Brain microvascular endothelial cell (primary cell): ENCODE measurements around the gene STRADB.

ENCODE experiments used
- DNase-seq: peaks from one replicate; pipeline ENCODE4 v3.0.0-alpha.2; 2020
- H3K27ac ChIP-seq: fragments of 250-450 bp; sonication (Bioruptor Pico); 2 replicates; pipeline ENCODE4 v1.5.1; 2020; ENCODE audit warnings: mild to moderate bottlenecking, moderate library complexity
- H3K27me3 ChIP-seq: fragments of 250-450 bp; sonication (Bioruptor Pico); replicated peaks from 2 replicates; pipeline ENCODE4 v1.5.1; 2020; ENCODE audit warnings: mild to moderate bottlenecking
- H3K36me3 ChIP-seq: fragments of 250-450 bp; sonication (Bioruptor Pico); replicated peaks from 2 replicates; pipeline ENCODE4 v1.5.1; 2020; ENCODE audit warnings: mild to moderate bottlenecking
- H3K4me3 ChIP-seq: 2 replicates; pipeline ENCODE4 v1.5.1; 2011; ENCODE audit warnings: low read depth, mild to moderate bottlenecking, control low read depth, low read length, moderate library complexity
- in situ Hi-C: cut with HindIII; loops from 2 replicates; pipeline ENCODE4 v1.10.0; 2017; ENCODE audit warnings: low sequenced_read_pairs, low pct_ligation_motif_present
- TF ChIP-seq, protein P1 (sequence below): IDR thresholded peaks from 2 replicates; pipeline ENCODE4 v1.5.1; 2011; ENCODE audit warnings: low read depth, mild to moderate bottlenecking, moderate library complexity, low read length, control low read depth, inconsistent platforms; ENCODE audit errors: missing control alignments

Gene STRADB

DNA sequence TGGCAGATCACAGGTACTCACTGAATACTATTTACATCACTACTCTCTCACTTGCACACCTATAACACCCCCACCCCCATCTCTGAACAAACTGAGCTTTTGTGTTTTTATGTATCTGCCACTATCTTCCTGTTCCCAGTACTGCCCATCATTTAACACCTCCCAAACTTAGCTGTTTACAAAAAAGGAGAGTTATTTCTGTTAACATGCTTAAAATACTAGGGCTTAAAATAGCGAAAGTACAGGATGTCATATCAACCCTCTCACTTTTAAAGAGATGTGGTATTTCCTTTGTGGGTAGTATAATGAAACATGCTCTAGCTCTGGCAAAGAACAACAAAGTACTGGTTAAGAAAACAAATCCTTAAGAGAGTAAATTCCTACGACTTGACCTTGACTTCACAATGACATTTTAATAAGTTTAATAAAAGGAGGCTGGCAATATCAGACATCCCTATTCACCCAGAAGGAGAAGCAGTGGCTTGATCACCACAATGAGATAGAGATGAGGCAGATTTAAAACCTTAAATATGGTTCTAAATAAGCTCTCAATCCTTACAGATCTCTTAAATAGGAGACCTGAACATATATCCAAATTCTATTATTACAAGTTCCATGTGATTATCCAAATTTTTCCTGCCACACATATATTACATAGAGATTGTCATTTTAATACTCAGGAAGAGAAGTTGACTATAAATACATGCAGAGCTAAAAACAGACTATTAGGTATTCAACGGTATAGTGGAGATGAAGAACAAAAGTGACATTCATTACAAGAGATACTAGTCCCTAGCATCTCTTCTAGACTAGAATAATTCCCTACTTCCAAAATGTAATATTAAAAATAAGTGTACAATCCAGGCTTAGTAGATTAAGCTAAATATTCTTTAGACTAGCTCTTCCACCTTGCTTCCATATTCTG is 37.2 kb upstream of the STRADB start:
- DNase-seq = no peak
- Histone ChIP-seq H3K4me3 (peak overlapping the region; percentile 18), H3K27me3 (no peaks in the 10 kb centered on the region), H3K36me3 (no peaks in the 10 kb centered on the region), H3K27ac (no peak overlapping the region)
- in situ Hi-C loops = no loop called here
- TF ChIP-seq, protein P1, sequence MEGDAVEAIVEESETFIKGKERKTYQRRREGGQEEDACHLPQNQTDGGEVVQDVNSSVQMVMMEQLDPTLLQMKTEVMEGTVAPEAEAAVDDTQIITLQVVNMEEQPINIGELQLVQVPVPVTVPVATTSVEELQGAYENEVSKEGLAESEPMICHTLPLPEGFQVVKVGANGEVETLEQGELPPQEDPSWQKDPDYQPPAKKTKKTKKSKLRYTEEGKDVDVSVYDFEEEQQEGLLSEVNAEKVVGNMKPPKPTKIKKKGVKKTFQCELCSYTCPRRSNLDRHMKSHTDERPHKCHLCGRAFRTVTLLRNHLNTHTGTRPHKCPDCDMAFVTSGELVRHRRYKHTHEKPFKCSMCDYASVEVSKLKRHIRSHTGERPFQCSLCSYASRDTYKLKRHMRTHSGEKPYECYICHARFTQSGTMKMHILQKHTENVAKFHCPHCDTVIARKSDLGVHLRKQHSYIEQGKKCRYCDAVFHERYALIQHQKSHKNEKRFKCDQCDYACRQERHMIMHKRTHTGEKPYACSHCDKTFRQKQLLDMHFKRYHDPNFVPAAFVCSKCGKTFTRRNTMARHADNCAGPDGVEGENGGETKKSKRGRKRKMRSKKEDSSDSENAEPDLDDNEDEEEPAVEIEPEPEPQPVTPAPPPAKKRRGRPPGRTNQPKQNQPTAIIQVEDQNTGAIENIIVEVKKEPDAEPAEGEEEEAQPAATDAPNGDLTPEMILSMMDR = no peak

DNA sequence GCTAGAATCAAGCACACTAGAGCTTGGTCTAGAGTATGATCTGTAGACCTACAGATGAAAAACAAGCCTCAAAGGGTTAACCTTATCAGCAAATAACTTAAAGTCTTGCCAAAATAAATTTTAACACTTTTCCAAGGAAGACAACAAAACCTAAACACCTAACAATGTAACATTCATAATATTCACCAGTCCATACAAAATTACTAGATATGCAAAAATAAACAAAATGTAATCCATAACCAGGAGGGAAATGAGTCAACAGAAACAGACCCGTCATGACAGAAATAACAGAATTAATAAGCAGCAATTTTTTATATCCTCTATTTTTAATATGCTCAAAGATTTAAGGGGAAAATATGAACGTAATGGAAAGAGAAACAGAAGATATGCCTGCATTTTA is 36.4 kb upstream of the STRADB start:
- peaks cover 3% of the 10 kb centered on the region for H3K36me3 ChIP-seq
- TF ChIP-seq, protein P1 = no peak
- H3K4me3 ChIP-seq = no peak overlapping the region
- no peak for DNase-seq
- H3K27me3 ChIP-seq = no peaks in the 10 kb centered on the region
- in situ Hi-C loops = no loop called here
- no peak overlapping the region for H3K27ac ChIP-seq

DNA sequence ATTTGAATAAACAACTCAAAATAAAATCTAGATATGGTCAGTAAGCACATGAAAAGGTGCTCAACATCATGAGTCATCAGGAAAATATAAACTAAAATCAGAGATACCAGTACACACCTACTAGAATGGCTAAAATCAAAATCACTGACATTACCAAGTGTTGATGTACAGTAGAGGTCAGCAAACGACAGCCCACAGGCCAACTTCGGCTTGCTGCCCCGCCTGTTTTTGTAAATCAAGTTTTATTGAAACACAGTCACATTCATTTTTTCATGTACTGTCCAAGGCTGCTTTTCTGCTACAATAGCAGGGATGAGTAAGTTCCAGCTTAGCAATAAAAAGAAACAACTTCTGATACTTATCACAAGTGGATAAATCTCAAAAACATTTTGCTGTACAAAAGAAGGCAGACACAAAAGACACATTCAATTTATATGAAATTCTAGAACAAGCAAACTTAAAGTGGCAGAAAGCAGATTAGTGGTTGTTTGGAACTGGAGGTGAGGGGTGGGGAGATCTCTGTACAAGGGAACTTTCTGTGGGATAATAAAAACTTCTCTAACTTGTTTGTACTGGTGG is 32.4 kb upstream of the STRADB start:
- Histone ChIP-seq H3K36me3 (peaks cover 3% of the 10 kb centered on the region), H3K27me3 (no peaks in the 10 kb centered on the region), H3K27ac (peak overlapping the region; percentile 67), H3K4me3 (no peak overlapping the region)
- DNase-seq = no peak
- in situ Hi-C loops = no loop called here
- TF ChIP-seq, protein P1 = no peak

DNA sequence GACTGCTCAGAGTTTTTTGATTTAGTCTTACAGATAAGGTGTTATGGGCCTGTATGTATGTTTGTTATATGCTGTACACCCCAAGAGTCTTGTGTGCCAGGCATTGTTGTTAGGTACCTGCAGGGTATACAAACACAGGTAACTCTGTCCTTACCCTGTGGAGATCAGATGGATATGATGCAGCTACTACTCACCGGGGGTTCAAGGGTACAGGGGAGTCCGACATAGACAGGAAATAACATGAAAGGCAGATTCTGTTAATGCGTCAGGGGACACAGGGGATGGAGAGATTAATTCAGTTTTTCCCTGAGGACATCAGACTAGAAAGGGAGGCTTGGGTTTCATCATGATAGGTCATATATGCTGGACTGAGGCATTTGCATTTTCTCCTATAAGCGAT is 31.6 kb upstream of the STRADB start:
- TF ChIP-seq, protein P1 = no peak
- H3K36me3 ChIP-seq = peaks cover 3% of the 10 kb centered on the region
- H3K27me3 ChIP-seq = no peaks in the 10 kb centered on the region
- no peak for DNase-seq
- no peak overlapping the region for H3K4me3 ChIP-seq
- in situ Hi-C loops = no loop called here
- H3K27ac ChIP-seq = peak overlapping the region; percentile 67

DNA sequence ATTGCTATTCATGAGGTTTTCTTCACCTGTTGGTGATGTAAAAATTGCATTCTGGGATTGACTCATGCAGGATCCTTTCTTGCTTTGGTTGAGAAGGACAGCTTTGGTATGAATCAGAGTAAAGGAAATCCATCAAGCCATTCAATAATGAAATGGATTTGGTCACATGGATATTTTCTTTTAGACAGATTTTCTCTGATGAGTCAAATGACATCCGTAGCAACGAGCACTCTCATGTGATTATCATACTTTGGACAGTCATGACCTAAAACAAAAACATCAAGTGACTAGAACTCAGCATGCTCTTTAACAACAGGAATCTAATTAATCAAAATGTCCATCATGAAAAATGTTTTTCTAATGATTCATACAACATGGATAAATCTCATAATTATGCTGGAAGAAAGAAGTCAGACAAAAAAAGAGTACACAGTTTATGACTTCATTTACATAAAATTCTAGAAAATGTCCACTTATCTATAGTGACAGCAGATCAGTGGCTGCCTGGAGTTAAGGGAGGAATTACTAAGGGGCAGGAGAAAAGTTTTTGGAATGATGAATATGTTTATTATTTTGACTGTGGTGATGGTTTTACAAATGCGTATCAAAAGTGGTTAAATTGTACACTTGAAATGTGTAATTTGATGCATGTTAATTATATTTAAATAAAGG is 31.0 kb upstream of the STRADB start:
- Histone ChIP-seq H3K27ac (peak overlapping the region; percentile 67), H3K27me3 (no peaks in the 10 kb centered on the region), H3K4me3 (no peak overlapping the region), H3K36me3 (peaks cover 3% of the 10 kb centered on the region)
- peak; percentile 59 for DNase-seq
- in situ Hi-C loops = no loop called here
- TF ChIP-seq, protein P1 = no peak
